Measurements from ENCODE around the gene VPS35. TPM values are rescaled to one million over a fixed set of nuclear protein-coding genes. Genes with fewer than 3 reads are reported as not detected.

The VPS35 gene
- polyA plus RNA-seq, 1 experiment: 26.4 TPM

- TF ChIP-seq CTCF (IDR thresholded peaks at IDR 0.05; ENCODE audit: insufficient read depth, low read depth, low read length): no peak
- Histone ChIP-seq H3K27me3 (ENCODE audit: control insufficient read depth, insufficient read depth, low read length) (no peaks in the 10 kb centered on the region), H3K36me3 (ENCODE audit: control insufficient read depth, insufficient read depth, low read length) (no peaks in the 10 kb centered on the region), H3K4me3 (ENCODE audit: low read depth, low read length) (no peak overlapping the region)
- ChIA-PET CTCF (no interaction called here), POLR2A (no interaction called here)
- no peak for DNase-seq (ENCODE audit: low read depth)
Measured at GRCh38 chr16:46731691-46732555, 42.9 kb upstream of the VPS35 start.

- H3K4me3 ChIP-seq (ENCODE audit: low read depth, low read length): no peak overlapping the region
- POLR2A ChIA-PET: no interaction called here
- CTCF ChIA-PET: no interaction called here
Measured at GRCh38 chr16:46730801-46731690, 42.1 kb upstream of the VPS35 start.

GRCh38 chr16:46730126-46730525 lies 41.1 kb upstream of the VPS35 start:
- DNase-seq (ENCODE audit: low read depth): no peak
- H3K4me3 ChIP-seq (ENCODE audit: low read depth, low read length): no peak overlapping the region
- no peak for TF ChIP-seq CTCF (IDR thresholded peaks at IDR 0.05; ENCODE audit: insufficient read depth, low read depth, low read length)
- ChIA-PET POLR2A (no interaction called here), CTCF (no interaction called here)
- H3K36me3 ChIP-seq (ENCODE audit: control insufficient read depth, insufficient read depth, low read length): no peaks in the 10 kb centered on the region
- H3K27me3 ChIP-seq (ENCODE audit: control insufficient read depth, insufficient read depth, low read length): no peaks in the 10 kb centered on the region

More at GRCh38 chr16:46730801-46731690, 42.1 kb upstream of the VPS35 start:
- H3K27me3 ChIP-seq (ENCODE audit: control insufficient read depth, insufficient read depth, low read length): no peaks in the 10 kb centered on the region
- DNase-seq (ENCODE audit: low read depth): no peak
- H3K36me3 ChIP-seq (ENCODE audit: control insufficient read depth, insufficient read depth, low read length): no peaks in the 10 kb centered on the region
- no peak for TF ChIP-seq CTCF (IDR thresholded peaks at IDR 0.05; ENCODE audit: insufficient read depth, low read depth, low read length)

- no peaks in the 10 kb centered on the region for H3K36me3 ChIP-seq (ENCODE audit: control insufficient read depth, insufficient read depth, low read length)
- H3K27me3 ChIP-seq (ENCODE audit: control insufficient read depth, insufficient read depth, low read length): no peaks in the 10 kb centered on the region
- no peak overlapping the region for H3K4me3 ChIP-seq (ENCODE audit: low read depth, low read length)
- ChIA-PET CTCF (interaction anchor here (1.3 kb wide), 1 partner anchor 8 kb away, joined by 4 read pairs; no protein-coding TSS in a partner anchor), POLR2A (no interaction called here)
- DNase-seq (ENCODE audit: low read depth): no peak
- TF ChIP-seq CTCF (IDR thresholded peaks at IDR 0.05; ENCODE audit: insufficient read depth, low read depth, low read length): no peak
Measured at GRCh38 chr16:46729326-46729995, 40.5 kb upstream of the VPS35 start.

Measured in BJ (cell line).